Measurements from ENCODE around the gene RELT.

The RELT gene

DNA sequence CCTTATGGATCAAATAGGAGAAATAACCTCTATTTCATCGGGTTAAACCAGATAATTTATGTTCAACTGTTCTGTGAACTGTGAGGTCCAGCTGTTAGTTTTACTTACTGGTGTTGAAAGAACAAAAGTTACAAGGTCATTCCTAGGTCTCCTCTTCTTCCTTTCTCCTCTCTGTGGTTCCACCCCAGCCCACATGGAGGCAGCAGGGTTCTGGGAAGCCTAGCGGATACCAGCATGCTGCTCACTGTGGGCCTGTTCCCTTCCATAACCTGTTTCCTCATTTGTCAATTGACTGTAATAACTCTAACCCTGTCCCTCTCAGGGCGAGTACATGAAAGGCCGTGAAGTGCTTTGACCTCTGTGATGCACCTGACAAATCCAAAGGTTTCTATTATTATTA lies 27.8 kb downstream of the RELT start:
- DNase-seq (ENCODE audit: low read depth, low spot score): no peak
- Histone ChIP-seq H3K9me3 (ENCODE audit: low read depth, low read length) (no peaks in the 10 kb centered on the region), H3K9ac (ENCODE audit: insufficient read length) (no peak overlapping the region), H3K36me3 (ENCODE audit: insufficient read depth, low read length) (peaks cover under 1% of the 10 kb centered on the region; the same call in 1 of the 2 replicates), H3K4me3 (no peak overlapping the region), H3K27ac (peak overlapping the region; percentile 25; the same call in 1 of the 2 replicates)
- TF ChIP-seq FOXP2 (optimal IDR thresholded peaks at IDR 0.05; ENCODE audit: control extremely low read depth, extremely low read length, insufficient read depth): no peak
- TF ChIP-seq POLR2AphosphoS5 (IDR thresholded peaks at IDR 0.05; ENCODE audit: borderline replicate concordance, low read depth, low read length): no peak
- TF ChIP-seq EZH2 (IDR thresholded peaks at IDR 0.05): no peak

- DNase-seq (ENCODE audit: low read depth, low spot score): no peak
- TF ChIP-seq POLR2AphosphoS5 (IDR thresholded peaks at IDR 0.05; ENCODE audit: borderline replicate concordance, low read depth, low read length) (no peak), EZH2 (IDR thresholded peaks at IDR 0.05) (no peak), FOXP2 (optimal IDR thresholded peaks at IDR 0.05; ENCODE audit: control extremely low read depth, extremely low read length, insufficient read depth) (no peak)
- Histone ChIP-seq H3K9ac (ENCODE audit: insufficient read length) (no peak overlapping the region), H3K27ac (no peak overlapping the region), H3K4me3 (no peak overlapping the region), H3K36me3 (ENCODE audit: insufficient read depth, low read length) (peaks cover 6% of the 10 kb centered on the region; the same call in 1 of the 2 replicates), H3K9me3 (ENCODE audit: low read depth, low read length) (no peaks in the 10 kb centered on the region)
These were observed 28.4 kb downstream of the RELT start for GRCh38 chr11:73404506-73405145.

DNA sequence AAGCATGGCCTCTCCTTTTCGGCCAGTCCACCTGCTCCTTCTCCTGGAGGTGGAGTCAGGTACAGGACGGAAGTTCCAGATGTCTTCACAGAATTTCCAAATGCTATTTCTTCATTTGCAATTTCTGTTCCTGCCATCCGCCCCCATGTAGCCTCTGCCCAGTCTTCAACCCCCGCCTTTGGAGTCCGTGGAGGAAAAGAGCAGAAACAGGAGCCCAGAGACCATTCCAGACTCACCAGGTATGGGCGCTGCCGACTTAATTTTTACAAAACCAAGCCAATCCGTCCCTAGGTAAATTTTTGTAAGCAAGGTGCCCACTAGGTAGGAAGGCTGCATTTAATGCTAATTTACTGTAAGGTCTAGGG lies 28.9 kb downstream of the RELT start:
- no peak overlapping the region for H3K9ac ChIP-seq (ENCODE audit: insufficient read length)
- no peak for TF ChIP-seq POLR2AphosphoS5 (IDR thresholded peaks at IDR 0.05; ENCODE audit: borderline replicate concordance, low read depth, low read length)
- no peak for TF ChIP-seq EZH2 (IDR thresholded peaks at IDR 0.05)
- no peak for TF ChIP-seq FOXP2 (optimal IDR thresholded peaks at IDR 0.05; ENCODE audit: control extremely low read depth, extremely low read length, insufficient read depth)
- H3K36me3 ChIP-seq (ENCODE audit: insufficient read depth, low read length): peaks cover 8% of the 10 kb centered on the region; the same call in 1 of the 2 replicates
- no peaks in the 10 kb centered on the region for H3K9me3 ChIP-seq (ENCODE audit: low read depth, low read length)
- no peak for DNase-seq (ENCODE audit: low read depth, low spot score)
- no peak overlapping the region for H3K4me3 ChIP-seq
- no peak overlapping the region for H3K27ac ChIP-seq

DNA sequence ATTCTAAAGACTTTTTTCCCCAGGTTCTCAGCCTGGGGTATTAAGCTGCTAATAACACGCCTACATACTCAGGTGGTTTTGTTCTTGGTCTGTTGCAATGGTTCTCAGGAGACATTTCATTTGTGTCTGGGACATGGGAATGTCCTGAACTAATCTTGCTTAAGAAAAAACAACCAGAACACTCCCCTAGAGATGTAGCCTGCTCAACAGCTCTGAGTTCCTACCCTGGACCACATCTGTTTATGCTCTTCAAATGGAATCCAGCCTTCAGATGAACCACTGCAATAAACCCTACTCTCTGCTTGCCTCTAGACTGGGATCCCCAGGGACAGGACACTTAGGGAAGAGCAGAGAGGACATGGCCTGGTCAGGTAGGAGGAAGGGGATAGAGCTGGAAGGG lies 29.9 kb downstream of the RELT start:
- Histone ChIP-seq H3K27ac (no peak overlapping the region), H3K36me3 (ENCODE audit: insufficient read depth, low read length) (peaks cover 14% of the 10 kb centered on the region; the same call in 1 of the 2 replicates), H3K9ac (ENCODE audit: insufficient read length) (no peak overlapping the region), H3K9me3 (ENCODE audit: low read depth, low read length) (no peaks in the 10 kb centered on the region), H3K4me3 (no peak overlapping the region)
- no peak for DNase-seq (ENCODE audit: low read depth, low spot score)
- TF ChIP-seq POLR2AphosphoS5 (IDR thresholded peaks at IDR 0.05; ENCODE audit: borderline replicate concordance, low read depth, low read length): no peak
- TF ChIP-seq EZH2 (IDR thresholded peaks at IDR 0.05): no peak
- TF ChIP-seq FOXP2 (optimal IDR thresholded peaks at IDR 0.05; ENCODE audit: control extremely low read depth, extremely low read length, insufficient read depth): no peak

GRCh38 chr11:73406619-73407018 lies 30.4 kb downstream of the RELT start:
- H3K36me3 ChIP-seq (ENCODE audit: insufficient read depth, low read length): peaks cover 14% of the 10 kb centered on the region; the same call in 1 of the 2 replicates
- TF ChIP-seq POLR2AphosphoS5 (IDR thresholded peaks at IDR 0.05; ENCODE audit: borderline replicate concordance, low read depth, low read length) (no peak), FOXP2 (optimal IDR thresholded peaks at IDR 0.05; ENCODE audit: control extremely low read depth, extremely low read length, insufficient read depth) (no peak), EZH2 (IDR thresholded peaks at IDR 0.05) (no peak)
- H3K9me3 ChIP-seq (ENCODE audit: low read depth, low read length): no peaks in the 10 kb centered on the region
- H3K4me3 ChIP-seq: no peak overlapping the region
- no peak overlapping the region for H3K9ac ChIP-seq (ENCODE audit: insufficient read length)
- DNase-seq (ENCODE audit: low read depth, low spot score): no peak
- H3K27ac ChIP-seq: no peak overlapping the region

DNA sequence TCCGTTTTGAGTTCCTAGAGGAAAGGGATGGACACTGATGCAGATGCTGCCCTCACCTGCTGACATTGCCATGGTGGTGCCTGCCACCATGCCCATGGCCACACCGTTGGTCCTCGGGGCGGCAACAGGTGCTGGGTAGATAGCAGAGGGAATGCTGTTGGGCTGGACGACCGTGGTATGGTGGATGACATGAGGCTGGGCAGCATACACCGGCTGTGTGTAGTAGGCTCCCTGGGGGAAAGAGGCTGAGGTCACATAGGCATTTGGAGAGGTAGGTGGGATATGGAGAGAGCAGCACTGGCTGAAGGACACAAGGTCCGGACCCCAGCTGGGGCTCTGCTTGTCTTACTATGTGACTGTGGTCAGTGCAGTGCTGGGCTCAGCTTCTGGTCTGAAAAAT lies 33.2 kb downstream of the RELT start:
- Histone ChIP-seq H3K9ac (ENCODE audit: insufficient read length) (no peak overlapping the region), H3K4me3 (no peak overlapping the region), H3K36me3 (ENCODE audit: insufficient read depth, low read length) (peaks cover 14% of the 10 kb centered on the region; the same call in 1 of the 2 replicates), H3K9me3 (ENCODE audit: low read depth, low read length) (no peaks in the 10 kb centered on the region), H3K27ac (no peak overlapping the region)
- DNase-seq (ENCODE audit: low read depth, low spot score): no peak
- TF ChIP-seq EZH2 (IDR thresholded peaks at IDR 0.05) (no peak), FOXP2 (optimal IDR thresholded peaks at IDR 0.05; ENCODE audit: control extremely low read depth, extremely low read length, insufficient read depth) (no peak), POLR2AphosphoS5 (IDR thresholded peaks at IDR 0.05; ENCODE audit: borderline replicate concordance, low read depth, low read length) (no peak)

GRCh38 chr11:73410627-73411026 lies 34.4 kb downstream of the RELT start:
- H3K4me3 ChIP-seq: no peak overlapping the region
- no peak for DNase-seq (ENCODE audit: low read depth, low spot score)
- H3K9me3 ChIP-seq (ENCODE audit: low read depth, low read length): no peaks in the 10 kb centered on the region
- H3K9ac ChIP-seq (ENCODE audit: insufficient read length): no peak overlapping the region
- H3K36me3 ChIP-seq (ENCODE audit: insufficient read depth, low read length): peaks cover 14% of the 10 kb centered on the region; the same call in 1 of the 2 replicates
- no peak overlapping the region for H3K27ac ChIP-seq
- TF ChIP-seq POLR2AphosphoS5 (IDR thresholded peaks at IDR 0.05; ENCODE audit: borderline replicate concordance, low read depth, low read length): no peak
- TF ChIP-seq FOXP2 (optimal IDR thresholded peaks at IDR 0.05; ENCODE audit: control extremely low read depth, extremely low read length, insufficient read depth): no peak
- TF ChIP-seq EZH2 (IDR thresholded peaks at IDR 0.05): no peak

DNA sequence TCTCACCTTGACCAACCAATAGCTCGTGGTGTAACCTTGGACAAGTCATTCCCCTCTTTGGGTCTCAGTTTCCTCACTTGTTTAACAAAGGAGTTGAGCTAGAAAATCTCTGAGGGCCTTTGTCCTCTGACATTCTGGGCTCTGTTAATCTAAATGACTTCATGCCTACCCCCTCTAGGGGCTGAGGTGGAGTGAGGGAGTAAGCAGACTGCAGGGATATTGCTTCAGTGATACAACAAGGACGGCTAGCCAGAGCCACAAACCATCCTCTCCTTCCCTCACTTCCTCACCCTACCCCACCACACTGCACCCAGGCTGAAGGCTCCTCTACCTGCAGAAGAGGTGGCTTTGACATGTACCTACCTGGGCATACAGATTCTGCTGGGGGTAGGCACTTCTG lies 34.8 kb downstream of the RELT start:
- Histone ChIP-seq H3K4me3 (no peak overlapping the region), H3K9ac (ENCODE audit: insufficient read length) (no peak overlapping the region), H3K9me3 (ENCODE audit: low read depth, low read length) (no peaks in the 10 kb centered on the region), H3K36me3 (ENCODE audit: insufficient read depth, low read length) (peaks cover 14% of the 10 kb centered on the region; the same call in 1 of the 2 replicates), H3K27ac (no peak overlapping the region)
- DNase-seq (ENCODE audit: low read depth, low spot score): no peak
- TF ChIP-seq FOXP2 (optimal IDR thresholded peaks at IDR 0.05; ENCODE audit: control extremely low read depth, extremely low read length, insufficient read depth) (no peak), POLR2AphosphoS5 (IDR thresholded peaks at IDR 0.05; ENCODE audit: borderline replicate concordance, low read depth, low read length) (no peak), EZH2 (IDR thresholded peaks at IDR 0.05) (no peak)

Data from SK-N-MC (cell line).